Calu3 (cell line): Measurements from ENCODE around the gene SH3TC2. TPM values are rescaled to one million over a fixed set of nuclear protein-coding genes. Genes with fewer than 3 reads are reported as not detected.

Experiments used
- BruUV-seq: library from RNA; stranded (reverse); fragments of 400-500 nt; replicated peaks from 2 replicates; lab custom pipeline; 2021; lab: Mats Ljungman, UMichigan
- CTCF ChIA-PET: fragments of 300-600 bp; sonication (Branson Sonifier 250); formaldehyde crosslinking; loops from one replicate; lab custom pipeline; 2022; ENCODE audit warnings: antibody characterized with exemption; lab: Charles Lee
- DNase-seq: peaks from one replicate; pipeline ENCODE4 v3.0.0; 2022
- H3K27ac Mint-ChIP-seq: one replicate; pipeline ENCODE4 v1.8.0; 2022; ENCODE audit warnings: mixed read lengths; ENCODE audit not compliant: unreplicated experiment
- H3K27me3 Mint-ChIP-seq: one replicate; pipeline ENCODE4 v1.8.0; 2022; ENCODE audit warnings: mixed read lengths; ENCODE audit not compliant: unreplicated experiment
- H3K36me3 Mint-ChIP-seq: one replicate; pipeline ENCODE4 v1.8.0; 2022; ENCODE audit warnings: mild to moderate bottlenecking, moderate library complexity, mixed read lengths; ENCODE audit not compliant: insufficient read depth, unreplicated experiment
- H3K4me1 Mint-ChIP-seq: one replicate; pipeline ENCODE4 v1.8.0; 2022; ENCODE audit warnings: mild to moderate bottlenecking, low read depth, mixed read lengths; ENCODE audit not compliant: unreplicated experiment
- H3K4me3 Mint-ChIP-seq: one replicate; pipeline ENCODE4 v1.8.0; 2022; ENCODE audit warnings: mild to moderate bottlenecking, low read depth, moderate library complexity, mixed read lengths; ENCODE audit not compliant: unreplicated experiment
- H3K9me3 Mint-ChIP-seq: one replicate; pipeline ENCODE4 v1.8.0; 2022; ENCODE audit warnings: low read depth, mixed read lengths; ENCODE audit not compliant: unreplicated experiment
- intact Hi-C: fragments of 100-400 bp; cut with micrococcal nuclease; formaldehyde crosslinking; loops from one replicate; pipeline ENCODE4 v1.10.0; 2022; ENCODE audit not compliant: unreplicated experiment
- total RNA-seq: library from RNA; stranded (reverse); gene quantifications from 2 replicates; pipeline ENCODE4 v1.2.3, GENCODE V29; 2022
- TF ChIP-seq, protein P1 (sequence below): fragments of 200-600 bp; IDR thresholded peaks from one replicate; pipeline ENCODE4 v1.8.0; 2022; ENCODE audit warnings: antibody characterized with exemption; ENCODE audit not compliant: unreplicated experiment

Gene SH3TC2
- total RNA-seq, 1 experiment from 2014 or later: 60.3 TPM

GRCh38 chr5:149017636-149018035, 45.2 kb downstream of the SH3TC2 start:
- intact Hi-C loops: no loop called here
- H3K27ac Mint-ChIP-seq: no peak overlapping the region
- CTCF ChIA-PET: no interaction called here

DNA sequence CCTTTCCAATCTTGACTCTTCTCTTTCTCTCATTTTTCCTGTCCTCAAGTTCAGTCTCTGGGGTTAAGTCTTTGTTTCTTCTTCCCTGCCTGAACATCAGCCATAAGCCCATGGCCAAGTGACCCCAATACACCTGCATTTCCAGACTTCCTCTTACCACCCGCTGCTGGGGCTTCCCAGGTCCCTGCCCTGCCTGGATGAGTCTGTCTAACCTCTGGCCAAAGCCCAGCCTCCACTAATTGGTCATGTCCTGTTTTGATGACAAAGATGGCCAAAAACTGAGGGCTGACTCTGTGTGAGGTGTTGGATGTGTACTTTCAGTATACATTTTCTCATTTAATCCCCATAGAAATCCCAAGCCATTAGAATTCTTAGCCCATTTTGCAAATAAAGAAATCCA, 47.3 kb downstream of the SH3TC2 start:
- no peak overlapping the region for H3K27ac Mint-ChIP-seq
- peaks cover 18% of the 10 kb centered on the region for H3K36me3 Mint-ChIP-seq
- no peaks in the 10 kb centered on the region for H3K27me3 Mint-ChIP-seq
- TF ChIP-seq, protein P1, sequence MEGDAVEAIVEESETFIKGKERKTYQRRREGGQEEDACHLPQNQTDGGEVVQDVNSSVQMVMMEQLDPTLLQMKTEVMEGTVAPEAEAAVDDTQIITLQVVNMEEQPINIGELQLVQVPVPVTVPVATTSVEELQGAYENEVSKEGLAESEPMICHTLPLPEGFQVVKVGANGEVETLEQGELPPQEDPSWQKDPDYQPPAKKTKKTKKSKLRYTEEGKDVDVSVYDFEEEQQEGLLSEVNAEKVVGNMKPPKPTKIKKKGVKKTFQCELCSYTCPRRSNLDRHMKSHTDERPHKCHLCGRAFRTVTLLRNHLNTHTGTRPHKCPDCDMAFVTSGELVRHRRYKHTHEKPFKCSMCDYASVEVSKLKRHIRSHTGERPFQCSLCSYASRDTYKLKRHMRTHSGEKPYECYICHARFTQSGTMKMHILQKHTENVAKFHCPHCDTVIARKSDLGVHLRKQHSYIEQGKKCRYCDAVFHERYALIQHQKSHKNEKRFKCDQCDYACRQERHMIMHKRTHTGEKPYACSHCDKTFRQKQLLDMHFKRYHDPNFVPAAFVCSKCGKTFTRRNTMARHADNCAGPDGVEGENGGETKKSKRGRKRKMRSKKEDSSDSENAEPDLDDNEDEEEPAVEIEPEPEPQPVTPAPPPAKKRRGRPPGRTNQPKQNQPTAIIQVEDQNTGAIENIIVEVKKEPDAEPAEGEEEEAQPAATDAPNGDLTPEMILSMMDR: no peak
- intact Hi-C loops: no loop called here
- no peak overlapping the region for H3K4me3 Mint-ChIP-seq
- H3K4me1 Mint-ChIP-seq: peaks cover 44% of the 10 kb centered on the region
- DNase-seq: no peak
- H3K9me3 Mint-ChIP-seq: no peaks in the 10 kb centered on the region
- CTCF ChIA-PET: no interaction called here
- no TSS peak for BruUV-seq

More at GRCh38 chr5:149017636-149018035, 45.2 kb downstream of the SH3TC2 start:
- Mint-ChIP-seq H3K9me3 (no peaks in the 10 kb centered on the region), H3K36me3 (peaks cover 11% of the 10 kb centered on the region), H3K27me3 (no peaks in the 10 kb centered on the region), H3K4me3 (no peak overlapping the region), H3K4me1 (peaks cover 39% of the 10 kb centered on the region)
- TF ChIP-seq, protein P1: no peak
- no TSS peak for BruUV-seq
- DNase-seq: no peak

DNA sequence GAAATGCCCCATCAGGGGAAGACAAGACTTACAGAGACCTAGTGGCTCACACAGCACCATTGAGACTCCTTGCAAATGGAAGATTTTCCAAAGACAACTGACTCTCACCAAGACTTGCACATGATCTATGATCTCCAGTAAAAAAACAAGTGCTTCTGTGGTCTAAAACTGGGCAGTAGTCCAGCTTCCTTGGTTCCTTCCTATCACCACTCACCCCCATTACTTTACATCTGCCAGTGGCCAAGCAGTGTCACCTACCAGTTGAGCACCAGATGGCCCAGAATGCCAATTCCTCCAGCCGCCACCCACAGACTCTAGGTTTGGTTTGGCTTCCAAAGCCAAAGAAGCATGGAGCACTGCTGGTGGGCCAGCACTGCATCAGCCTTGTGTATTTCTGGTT, 47.7 kb downstream of the SH3TC2 start:
- BruUV-seq: no TSS peak
- peaks cover 41% of the 10 kb centered on the region for H3K4me1 Mint-ChIP-seq
- no peak for DNase-seq
- TF ChIP-seq, protein P1: no peak
- H3K4me3 Mint-ChIP-seq: no peak overlapping the region
- CTCF ChIA-PET: no interaction called here
- no peaks in the 10 kb centered on the region for H3K27me3 Mint-ChIP-seq
- peak overlapping the region; percentile 47 for H3K27ac Mint-ChIP-seq
- H3K9me3 Mint-ChIP-seq: no peaks in the 10 kb centered on the region
- intact Hi-C loops: no loop called here
- peaks cover 18% of the 10 kb centered on the region for H3K36me3 Mint-ChIP-seq

DNA sequence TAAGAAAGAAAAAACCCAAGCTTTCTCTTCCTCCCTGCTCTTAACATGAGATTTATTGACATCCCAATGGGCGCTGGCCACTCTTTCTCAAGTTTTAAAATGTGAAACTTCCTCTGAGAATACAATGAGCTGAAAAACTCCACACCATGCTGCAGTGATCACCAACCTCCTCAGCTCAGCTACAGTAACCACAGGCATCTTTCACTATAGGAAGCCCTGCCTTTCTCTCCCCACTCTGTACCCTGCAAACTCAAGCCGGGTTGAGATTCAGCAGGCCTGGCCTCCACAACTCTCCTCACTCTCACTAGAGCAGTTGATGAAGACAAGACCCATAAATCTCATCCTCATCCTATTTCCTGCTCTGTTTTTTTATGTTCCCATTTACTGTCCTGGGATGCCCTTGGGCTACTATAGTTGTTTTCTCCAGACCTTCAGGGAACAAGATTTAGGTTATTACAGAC, 48.3 kb downstream of the SH3TC2 start:
- DNase-seq: no peak
- TF ChIP-seq, protein P1: no peak
- intact Hi-C loops: no loop called here
- Mint-ChIP-seq H3K27me3 (no peaks in the 10 kb centered on the region), H3K4me1 (peaks cover 36% of the 10 kb centered on the region), H3K9me3 (no peaks in the 10 kb centered on the region), H3K27ac (peak overlapping the region; percentile 47), H3K4me3 (no peak overlapping the region), H3K36me3 (peaks cover 18% of the 10 kb centered on the region)
- CTCF ChIA-PET: no interaction called here
- no TSS peak for BruUV-seq
